DMS 273 (cell line): ENCODE data around the gene CYP2J2.
A peak's percentile ranks its signal among the peaks of the same experiment; 100 is the strongest.
"Not testable (repeated sequence)": the region's sequence is repeated elsewhere in the genome, so short reads cannot be mapped to it uniquely, and the experiment has no call there.

ENCODE experiments used
- DNase-seq: peaks from one replicate; lab custom pipeline; 2025; ENCODE audit not compliant: unreplicated experiment; lab: John Stamatoyannopoulos, UW

CYP2J2 gene

GRCh38 chr1:59921258-59921899 is 5.2 kb downstream of the CYP2J2 start:
- not testable (repeated sequence) for DNase-seq

DNA sequence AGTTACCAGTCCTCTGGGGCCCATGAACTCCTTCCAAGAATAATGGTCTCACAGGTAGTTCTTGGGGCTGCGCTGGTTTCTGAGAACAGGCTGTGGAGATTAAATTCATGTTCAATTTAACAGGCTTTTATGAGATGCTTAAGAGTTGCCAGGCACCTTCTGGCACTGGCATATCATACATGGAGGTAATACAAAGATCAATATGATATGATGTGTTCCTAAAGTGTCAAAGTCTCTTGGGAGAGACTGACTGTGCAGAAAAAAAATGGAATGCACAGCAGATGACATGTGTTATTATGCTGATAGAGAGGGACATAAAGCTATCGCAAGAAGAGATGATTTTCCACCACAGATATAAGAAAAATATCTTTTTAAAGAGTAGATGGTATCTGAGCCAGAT is 6.8 kb downstream of the CYP2J2 start:
- DNase-seq: no peak

DNA sequence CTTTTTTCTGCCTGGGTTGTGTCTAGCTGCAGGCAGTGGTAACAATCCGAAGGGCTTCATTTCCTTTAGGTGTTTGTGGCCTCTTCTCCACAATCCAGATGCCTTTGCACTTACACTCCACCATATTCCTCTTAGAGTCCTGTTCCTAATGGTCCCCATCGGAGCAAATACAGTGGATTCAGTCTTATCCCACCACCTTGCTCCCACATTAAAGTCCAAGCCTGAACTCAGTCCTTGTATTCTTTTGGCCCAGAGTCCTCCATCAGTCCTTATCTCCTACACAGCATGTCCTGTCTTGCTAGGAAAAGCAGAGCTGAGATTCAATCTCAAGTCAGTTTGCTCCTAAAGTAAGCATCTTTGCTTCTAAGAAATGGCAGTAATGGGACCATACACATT is 8.8 kb downstream of the CYP2J2 start:
- no peak for DNase-seq

DNA sequence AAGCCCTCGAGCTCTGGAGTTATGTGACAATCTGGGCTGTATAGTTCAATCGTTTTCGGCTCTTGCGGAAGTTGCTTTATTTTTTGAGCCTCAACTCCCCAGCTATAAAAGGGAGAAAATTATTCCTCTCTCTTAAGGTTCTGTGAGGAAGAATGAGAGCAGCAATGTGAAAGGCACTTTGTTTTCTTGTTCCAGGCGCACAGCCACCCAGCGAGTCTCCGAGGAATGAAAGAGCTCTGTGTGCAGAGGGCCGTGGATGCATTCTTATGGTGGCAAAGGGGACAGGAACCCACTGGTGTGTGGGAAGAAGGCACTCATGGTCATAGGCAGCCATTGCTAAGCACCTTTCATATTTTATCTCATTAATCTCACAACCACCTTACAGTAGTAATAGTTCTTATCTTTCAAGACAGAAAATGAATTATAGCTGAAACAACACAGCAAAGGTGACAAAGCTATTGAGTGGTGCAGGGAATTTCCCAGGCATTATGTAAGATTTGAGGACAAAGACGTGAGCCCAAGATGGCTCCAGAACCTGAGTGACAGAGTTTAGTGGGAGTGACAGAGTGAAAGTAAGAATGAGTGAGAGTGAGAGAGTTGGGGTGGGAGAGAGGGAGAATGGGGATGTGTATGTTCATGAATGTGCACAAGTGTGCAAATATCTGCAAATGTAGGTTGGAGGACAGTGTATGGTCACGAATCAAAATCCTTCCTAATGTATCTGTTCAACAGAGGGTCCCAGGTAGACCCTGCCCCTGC is 9.4 kb downstream of the CYP2J2 start:
- DNase-seq: no peak

GRCh38 chr1:59915516-59915915 is 11.1 kb downstream of the CYP2J2 start:
- no peak for DNase-seq

DNA sequence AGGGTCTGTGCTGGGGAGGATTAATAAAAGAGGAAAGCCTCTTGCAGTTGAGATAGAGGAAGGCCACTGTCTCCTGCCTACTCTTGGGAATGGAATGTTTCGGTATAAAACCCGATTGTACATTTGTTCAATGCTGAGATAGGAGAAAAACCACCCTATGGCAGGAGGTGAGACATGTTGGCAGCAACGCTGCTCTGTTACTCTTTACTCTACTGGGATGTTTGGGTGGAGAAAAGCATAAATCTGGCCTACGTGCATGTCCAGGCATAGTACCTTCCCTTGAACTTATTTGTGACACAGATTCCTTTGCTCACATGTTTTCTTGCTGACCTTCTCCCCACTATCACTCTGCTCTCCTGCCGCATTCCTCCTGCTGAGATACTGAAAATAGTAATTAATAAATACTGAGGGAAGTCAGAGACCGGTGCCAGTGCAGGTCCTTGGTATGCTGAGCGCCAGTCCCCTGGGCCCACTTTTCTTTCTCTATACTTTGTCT is 11.7 kb downstream of the CYP2J2 start:
- DNase-seq: not testable (repeated sequence)

DNA sequence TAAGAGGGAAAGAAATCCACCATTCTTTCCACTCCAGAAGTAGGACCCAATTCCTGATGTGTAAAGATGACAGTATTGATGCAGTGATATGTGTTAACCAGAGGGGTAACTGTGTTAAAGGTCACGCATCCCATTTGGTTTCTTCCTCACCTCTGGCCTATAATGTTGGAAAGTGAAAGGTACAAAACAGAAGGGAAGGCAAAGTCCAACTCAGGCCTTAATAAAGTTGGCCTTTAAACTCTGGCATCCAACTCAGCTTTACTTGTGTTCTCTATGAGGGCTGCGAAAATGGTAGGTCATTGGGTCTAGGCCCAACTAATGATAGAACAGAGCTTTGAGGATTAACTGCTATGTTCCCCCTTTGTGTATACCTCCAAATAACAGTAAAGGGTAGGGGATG is 17.9 kb downstream of the CYP2J2 start:
- DNase-seq: no peak

DNA sequence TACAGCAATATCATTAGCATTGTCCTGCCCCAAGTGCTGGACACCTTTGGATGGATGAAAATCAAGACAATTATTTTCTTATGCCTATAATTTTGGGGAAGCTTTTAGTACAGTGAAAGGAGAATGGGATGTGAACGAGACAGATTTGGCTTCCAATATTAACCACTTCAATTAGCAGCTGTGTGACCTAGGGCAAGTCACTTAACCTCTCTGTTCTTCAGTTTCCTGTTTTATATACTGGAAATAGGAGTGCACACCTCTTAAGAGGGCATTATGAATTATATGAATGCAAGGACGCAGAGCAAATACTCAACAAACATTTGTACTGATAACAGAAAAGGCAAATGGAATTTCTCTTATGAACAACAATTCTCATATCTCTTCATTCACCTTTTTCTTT is 18.5 kb downstream of the CYP2J2 start:
- DNase-seq: no peak

DNA sequence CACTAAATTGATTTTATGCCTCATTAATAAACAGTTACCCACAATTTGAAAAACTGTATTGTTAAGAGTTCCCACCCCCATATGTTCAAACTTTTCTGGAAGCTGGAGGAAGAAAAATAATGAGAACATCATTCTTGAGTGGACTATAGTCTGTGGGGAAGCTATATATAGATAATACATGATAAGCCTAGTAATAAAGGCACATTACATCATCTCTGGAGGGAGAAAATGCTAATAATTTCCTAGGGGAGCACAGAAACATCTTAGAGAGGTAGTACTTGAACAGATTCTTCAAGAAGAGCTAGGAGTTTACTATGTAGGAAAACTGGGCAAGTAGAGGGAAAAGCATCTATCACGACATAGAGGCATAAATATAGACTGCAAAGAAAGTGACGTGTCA is 19.6 kb downstream of the CYP2J2 start:
- no peak for DNase-seq

DNA sequence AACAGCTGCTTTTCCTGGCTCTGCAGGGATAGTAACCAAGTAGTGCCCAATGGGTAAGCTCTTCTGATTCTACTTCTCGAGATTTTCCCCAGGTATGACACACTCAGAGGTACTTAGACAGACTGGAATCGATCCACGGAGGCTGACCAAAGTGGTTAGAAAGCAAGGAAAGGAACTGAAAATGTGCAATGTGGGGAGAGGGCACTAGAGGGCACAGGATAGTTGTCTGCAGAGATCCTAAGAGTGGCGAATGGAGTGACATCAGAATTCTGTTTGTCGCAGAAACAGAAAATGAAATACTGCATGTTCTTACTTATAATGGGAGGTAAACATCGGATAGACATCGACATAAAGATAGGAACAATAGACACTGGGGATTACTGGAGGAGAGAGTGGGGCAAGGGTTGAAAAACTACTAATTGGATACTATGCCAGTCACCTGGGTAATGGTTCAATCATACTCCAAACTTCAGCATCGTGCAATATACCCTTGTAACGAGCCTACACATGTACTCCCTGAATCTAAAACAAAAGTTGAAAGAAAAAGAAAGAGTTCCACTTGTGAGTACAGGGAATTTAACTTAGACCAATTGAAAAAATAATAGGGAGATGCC is 23.3 kb downstream of the CYP2J2 start:
- peak; percentile 37 for DNase-seq

DNA sequence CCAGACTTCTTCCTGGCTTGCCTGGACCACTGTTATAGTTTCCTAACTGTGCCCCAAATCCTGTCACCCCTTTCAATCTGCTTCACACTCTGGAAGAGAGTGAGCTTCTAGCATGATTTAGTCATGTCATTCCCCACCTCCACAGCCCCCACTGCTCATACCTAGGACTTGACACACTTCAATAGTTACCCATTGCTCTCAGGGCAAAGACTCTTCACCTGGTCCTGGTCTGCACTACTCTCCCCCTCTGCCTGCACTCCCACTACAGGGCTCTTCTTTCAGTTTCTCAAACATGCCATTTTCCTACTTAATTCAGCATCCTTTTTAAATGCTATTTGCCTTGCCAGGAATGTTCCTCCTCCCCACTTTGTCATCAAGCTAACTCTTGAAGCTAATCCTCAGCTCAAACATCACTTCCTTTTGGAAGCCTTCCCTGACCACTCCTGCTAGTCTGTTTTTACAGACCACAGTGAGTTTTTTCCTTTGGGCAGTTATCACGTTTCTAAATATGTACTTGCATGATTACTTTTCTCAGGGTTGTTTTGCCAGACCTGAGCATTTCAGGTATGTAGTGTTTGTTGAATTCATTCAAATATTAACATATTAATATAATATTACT is 24.7 kb downstream of the CYP2J2 start:
- no peak for DNase-seq

- DNase-seq: peak; percentile 10
These were observed 25.9 kb downstream of the CYP2J2 start for GRCh38 chr1:59900640-59901039.

DNA sequence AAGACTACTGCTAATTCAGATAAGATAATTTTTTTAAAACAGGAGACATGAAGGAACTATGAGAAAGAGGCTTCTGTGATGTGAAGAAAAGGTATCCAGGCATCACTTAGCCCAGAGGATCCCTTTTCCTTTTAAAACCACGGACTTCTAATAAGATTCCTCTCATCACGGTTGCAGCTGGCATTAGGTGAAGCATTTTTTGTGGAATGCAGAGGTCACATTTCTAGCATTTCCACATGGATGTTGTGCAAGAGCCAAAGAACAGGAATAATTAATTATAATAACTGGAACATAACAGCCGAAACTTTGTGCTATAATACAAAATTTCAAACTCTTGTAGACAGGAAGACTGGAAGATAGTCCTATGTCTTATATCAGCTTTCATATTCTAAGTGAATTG is 27.6 kb downstream of the CYP2J2 start:
- no peak for DNase-seq

DNA sequence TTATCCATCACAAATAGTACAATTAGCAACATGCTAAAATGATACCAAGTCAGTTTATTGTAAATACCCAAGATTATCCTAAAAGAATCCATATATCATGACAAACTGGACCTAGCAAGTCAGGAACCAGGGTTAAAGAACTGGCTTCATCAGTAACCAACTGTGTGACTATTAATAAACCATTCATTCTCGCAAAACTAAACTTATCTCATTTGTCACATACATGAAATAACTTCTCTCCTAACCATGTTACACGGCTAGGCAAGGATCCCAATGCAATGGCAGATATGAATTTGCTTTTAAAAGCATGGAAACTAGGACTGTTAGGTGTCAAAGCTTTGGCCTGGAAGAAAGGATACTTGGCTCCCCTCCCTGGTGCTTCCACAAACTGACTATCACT is 29.4 kb downstream of the CYP2J2 start:
- no peak for DNase-seq

- DNase-seq: no peak
These were observed 33.4 kb downstream of the CYP2J2 start for GRCh38 chr1:59892841-59893811.

- no peak for DNase-seq
These were observed 41.3 kb downstream of the CYP2J2 start for GRCh38 chr1:59885160-59885832.

- peak; percentile 49 for DNase-seq
These were observed 45.8 kb downstream of the CYP2J2 start for GRCh38 chr1:59880735-59881134.

DNA sequence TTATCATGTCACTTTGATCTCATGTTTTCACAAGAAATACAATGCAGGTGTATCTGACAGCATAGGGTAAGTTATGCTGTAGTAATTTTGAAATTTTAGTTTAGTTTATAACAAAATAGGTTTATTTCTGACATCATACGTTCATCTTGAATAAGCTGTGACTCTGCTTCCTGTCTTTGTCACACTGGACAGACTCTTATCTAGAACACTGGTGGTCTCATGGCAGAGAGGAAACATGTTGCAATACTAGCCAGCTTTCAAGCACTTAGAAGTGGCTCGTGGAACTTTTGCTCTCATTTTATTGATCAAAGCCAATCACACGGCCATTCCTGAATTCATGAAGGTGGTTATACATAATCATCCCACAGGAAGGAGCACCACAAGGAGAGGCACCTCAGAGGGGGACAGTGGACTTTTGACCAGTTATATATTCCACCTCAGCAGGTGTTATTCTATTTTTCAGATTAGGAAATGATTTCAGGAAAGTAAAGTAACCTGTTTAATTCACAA is 46.5 kb downstream of the CYP2J2 start:
- DNase-seq: no peak

- DNase-seq: peak; percentile 88
These were observed 47.0 kb downstream of the CYP2J2 start for GRCh38 chr1:59879574-59879973.

GRCh38 chr1:59878370-59878769 is 48.2 kb downstream of the CYP2J2 start:
- DNase-seq: no peak
